HL-60/S4 treated with phorbol 12-myristate 13-acetate at 8.2 ng/mL for 4 days and 3 days (cell line): Measurements from ENCODE around the gene RGS3.

ENCODE experiments used
- in situ Hi-C: fragments of 300-500 bp; cut with MboI; formaldehyde crosslinking; loops from 2 replicates; pipeline ENCODE4 v1.15.0; 2022; ENCODE audit warnings: low sequenced_read_pairs

The RGS3 gene

GRCh38 chr9:113612216-113612747 is 148.8 kb downstream of the RGS3 start:
- in situ Hi-C loops = no loop called here

- in situ Hi-C loops = no loop called here
Measured at GRCh38 chr9:113612828-113613227, 149.3 kb downstream of the RGS3 start.

- in situ Hi-C loops = no loop called here
Measured at GRCh38 chr9:113613815-113614413, 150.4 kb downstream of the RGS3 start.

DNA sequence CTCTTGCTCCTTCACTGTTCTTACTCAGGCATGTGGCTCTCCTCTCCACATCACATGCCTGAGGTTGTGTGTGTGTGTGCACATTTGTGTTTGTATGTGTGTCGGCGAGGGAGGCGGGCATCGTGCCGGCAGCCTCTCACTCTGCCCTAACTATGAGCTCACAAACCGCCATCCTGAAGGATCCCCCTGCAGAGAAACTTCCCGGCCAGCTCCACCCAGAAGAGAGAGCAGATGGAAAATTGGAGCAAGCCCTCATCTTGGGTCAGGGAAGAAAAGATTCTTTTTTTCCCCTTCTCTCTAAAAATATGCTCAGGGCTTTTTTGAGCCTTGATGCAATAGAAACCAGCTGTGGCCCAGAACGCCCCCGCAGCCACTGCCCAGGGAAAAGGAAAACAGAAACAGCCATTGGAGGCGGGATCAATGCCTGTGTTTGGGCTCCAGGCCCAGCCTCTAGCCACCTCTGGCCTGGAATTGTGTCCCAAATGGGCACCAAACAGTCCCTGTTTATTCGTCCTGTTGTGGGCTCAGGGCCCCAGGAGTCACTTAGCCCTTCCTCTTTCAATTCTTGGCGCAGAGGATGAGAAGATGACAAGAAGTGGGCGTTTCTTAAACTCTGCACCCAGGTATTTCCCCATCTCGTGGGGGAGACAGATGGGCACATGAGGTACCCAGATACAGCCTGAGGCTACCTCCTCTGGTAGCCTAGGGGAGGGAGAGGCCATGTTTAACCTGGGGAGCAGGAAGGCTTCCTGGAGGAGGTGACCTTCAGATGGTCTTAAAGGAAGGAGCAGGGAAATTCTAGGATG is 151.5 kb downstream of the RGS3 start:
- in situ Hi-C loops = no loop called here

- in situ Hi-C loops = no loop called here
Measured at GRCh38 chr9:113616116-113616515, 152.6 kb downstream of the RGS3 start.

DNA sequence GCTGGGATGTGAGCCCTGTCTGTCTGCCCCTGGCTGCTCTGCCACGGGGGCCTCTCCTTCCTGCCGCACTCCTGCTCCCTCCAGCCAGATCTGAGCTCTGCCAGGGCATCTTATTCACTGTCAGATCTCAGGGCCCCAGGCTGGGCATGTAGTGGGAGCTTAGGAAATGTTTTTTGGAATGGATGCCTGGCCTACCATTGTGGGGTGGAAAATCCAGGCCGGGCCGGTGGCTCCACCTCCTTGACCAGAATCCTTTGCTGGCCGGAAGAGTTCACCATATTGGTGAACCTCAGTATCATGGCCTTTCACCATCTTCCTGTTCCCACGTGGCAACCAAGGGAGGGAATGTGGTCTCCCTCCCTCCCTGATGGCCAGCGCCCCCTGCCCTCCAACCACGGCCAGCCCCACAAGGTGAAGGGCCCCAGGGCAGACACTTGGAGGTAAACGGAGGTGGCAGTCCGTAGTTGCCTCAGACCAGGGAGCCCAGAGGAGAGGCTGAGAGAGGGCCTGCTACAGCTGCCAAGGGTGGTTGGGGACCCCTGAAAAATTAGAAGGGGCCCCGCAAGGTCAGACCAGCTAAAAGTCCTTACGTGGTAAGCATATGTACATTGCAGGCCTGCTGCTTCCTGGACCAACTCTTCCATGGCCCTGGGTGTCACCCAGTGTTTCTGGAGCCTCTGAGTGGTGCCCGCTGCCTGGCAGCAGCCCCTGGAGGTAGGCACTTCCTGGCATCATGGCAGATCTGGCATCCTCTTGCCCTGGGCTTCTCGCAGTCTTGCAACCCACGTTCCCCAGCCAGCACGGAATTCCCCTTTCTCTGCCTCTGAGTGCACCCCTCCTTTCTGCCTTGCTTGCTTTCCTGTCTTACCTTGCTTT is 153.3 kb downstream of the RGS3 start:
- in situ Hi-C loops = no loop called here

DNA sequence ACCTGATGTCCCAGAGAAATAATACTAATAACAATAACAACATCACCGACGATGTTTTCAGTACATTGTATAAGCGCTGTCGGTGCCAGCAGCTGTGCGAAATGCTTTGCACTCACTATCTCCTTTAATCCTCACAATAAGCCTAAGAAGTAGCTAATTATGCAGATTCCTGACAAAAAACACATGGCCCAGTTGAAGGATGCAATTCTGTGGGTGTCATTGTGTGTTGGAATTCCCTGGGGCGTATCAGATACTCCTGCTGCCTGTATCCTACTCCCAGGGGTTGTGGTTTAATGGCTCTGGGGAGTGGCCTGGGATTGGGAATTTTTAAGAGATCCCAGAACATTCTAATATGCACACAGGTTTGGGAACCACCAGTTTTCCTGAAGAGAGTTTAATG is 154.0 kb downstream of the RGS3 start:
- in situ Hi-C loops = no loop called here

DNA sequence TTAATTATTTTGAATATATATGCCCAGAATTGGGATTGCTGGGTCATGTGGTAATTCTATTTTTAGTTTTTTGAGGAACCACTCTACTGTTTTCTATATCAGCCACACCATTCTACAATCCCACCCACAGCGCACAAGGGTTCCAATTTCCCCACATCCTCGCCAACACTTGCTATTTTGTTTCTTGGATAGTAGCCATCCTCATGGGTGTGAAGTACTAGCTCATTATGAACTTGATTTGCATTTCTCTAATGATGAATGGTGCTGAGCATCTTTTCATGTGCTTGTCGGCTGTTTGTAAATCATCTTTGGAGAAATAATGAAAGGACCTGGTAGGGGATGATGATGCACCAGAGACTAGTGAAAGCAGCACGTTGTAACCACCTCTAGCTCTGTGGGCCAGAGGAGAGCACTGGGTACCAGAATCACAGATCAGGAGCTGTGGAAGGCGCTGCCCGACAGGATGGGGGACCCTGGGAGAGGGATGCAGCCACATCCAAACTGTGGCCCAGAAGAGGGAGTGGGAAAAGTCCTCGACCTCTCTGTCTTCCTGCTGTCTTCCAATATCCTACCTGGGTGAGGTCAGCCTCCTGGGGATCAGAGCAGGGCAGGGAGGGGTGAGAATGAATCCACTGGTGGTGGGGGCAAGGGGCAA is 155.4 kb downstream of the RGS3 start:
- in situ Hi-C loops = no loop called here

GRCh38 chr9:113619491-113620376 is 156.2 kb downstream of the RGS3 start:
- in situ Hi-C loops = no loop called here

GRCh38 chr9:113620377-113621161 is 157.0 kb downstream of the RGS3 start:
- in situ Hi-C loops = no loop called here

DNA sequence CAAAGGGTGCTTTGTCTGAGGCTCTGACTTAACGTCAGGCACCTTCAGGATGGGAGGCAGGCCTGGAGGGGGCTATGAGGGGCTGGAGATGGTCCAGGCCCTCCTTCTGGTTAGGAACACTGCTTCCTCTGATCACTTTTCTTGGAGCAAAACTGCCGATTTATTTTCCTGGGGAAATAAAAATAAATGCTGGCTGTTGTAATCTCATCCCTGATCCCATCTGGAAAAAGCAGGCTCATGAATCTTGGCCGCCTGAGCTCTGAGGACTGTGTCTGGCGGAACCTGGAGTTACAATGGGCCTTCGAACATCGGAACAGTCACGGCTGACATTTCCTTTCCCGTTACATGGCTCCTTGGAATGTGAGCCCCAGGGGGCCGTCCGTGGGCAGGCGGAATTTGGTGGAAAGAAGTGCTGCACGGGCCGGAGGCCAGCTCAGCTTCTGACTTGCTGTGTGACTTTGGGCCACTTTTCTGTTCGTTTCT is 157.8 kb downstream of the RGS3 start:
- in situ Hi-C loops = no loop called here

DNA sequence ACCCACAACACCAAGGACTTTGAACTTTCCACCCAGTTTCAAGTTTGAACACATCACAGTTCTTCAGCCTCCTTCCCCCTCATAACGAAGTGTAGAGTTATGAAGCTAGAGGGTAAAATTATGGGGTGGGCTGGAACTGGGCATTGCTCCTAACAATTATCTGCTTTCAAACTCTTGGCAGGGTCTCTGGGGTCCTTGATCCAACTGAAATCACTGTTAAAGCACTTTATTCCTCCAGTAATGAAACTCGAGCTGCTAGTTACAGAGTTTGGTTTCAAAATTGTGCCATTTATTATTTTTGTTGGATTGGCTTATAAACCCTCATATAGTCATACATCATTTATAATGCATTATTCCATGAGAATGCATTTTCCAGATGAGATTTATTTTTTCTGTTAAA is 158.5 kb downstream of the RGS3 start:
- in situ Hi-C loops = no loop called here

DNA sequence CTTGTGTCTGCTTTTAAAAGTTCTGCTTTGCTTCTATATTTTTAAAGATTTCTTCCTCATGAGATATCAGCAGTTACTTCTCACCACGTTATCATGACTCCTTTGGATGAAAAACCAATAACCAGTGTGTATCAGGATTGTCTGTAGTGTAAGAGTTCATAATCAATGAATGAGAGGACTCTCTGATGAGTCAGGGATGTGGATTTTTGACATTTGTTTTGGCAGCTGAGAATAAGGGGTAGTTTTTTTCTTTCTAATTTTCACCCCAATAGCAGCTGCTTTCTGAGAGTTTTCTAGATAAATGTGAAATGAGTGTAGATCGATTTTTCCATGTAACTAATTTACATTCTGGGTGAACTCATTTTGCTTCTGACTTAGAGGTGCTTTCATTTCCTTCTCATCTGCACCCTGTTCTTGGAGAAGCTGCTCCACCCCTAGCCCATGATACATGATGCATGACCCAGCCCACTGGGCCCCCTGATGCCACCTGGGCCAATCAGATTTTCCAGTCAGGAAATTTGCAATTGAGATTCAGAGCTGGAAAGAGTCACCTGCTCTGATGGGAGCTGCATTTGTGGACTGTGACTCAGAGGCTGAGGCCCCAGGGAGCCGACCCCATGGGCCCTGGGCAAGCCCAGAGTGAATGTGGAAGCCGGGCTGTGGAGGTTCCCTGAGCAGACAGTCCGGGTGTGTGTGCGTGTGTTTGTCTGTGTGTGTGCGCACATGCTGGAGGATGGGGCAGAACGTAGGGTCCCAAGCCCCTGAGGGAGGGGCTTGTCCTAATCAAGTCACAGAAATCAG is 159.3 kb downstream of the RGS3 start:
- in situ Hi-C loops = no loop called here

DNA sequence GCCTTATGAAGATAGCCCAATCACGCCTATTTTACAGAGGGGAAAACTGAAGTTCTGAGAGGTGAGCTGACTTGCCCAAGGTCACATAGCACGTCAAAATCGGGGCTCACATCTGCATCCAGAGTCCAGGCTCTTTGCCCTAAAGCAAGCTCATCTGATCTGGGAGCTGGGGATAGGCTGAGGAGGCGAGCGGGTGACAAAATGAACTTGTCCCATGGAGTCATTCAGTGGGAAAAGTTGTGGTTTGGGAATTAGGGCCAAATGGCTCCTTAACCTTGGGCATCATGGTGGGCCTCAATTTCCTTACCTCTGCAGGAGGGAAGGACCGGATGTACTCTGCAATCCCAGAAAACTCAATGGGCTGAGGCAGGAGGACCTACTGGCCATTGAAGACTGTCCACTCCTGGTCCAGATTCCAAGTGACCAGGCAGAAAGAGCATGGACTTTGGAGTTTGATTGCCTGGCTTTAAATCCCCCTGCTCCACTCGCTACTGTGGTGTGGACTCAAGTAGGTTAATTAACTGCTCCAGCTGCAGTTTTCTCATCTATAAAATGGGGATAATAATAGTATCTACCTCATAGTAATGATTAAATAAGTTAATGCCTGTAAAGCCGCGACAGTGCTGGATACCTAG is 160.4 kb downstream of the RGS3 start:
- in situ Hi-C loops = no loop called here

DNA sequence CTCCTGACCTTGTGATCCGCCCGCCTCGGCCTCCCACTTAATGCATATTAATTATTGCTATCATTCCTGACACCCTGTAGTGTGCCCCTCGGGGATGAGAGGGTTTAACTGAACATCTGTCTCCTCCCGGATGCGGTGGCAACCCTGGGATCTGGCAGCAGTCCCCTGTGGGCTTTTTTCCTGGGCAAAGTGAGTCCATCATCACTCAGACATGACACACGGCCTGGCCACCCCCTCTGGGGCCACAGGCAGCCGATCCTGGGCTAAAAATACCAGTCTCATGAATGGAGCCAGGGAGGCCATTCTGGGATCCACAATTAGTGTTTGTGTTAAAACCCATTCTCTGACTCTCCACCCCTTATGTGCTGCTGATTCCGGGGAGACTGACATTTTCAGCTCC is 161.2 kb downstream of the RGS3 start:
- in situ Hi-C loops = no loop called here

GRCh38 chr9:113625486-113625885 is 162.0 kb downstream of the RGS3 start:
- in situ Hi-C loops = no loop called here

DNA sequence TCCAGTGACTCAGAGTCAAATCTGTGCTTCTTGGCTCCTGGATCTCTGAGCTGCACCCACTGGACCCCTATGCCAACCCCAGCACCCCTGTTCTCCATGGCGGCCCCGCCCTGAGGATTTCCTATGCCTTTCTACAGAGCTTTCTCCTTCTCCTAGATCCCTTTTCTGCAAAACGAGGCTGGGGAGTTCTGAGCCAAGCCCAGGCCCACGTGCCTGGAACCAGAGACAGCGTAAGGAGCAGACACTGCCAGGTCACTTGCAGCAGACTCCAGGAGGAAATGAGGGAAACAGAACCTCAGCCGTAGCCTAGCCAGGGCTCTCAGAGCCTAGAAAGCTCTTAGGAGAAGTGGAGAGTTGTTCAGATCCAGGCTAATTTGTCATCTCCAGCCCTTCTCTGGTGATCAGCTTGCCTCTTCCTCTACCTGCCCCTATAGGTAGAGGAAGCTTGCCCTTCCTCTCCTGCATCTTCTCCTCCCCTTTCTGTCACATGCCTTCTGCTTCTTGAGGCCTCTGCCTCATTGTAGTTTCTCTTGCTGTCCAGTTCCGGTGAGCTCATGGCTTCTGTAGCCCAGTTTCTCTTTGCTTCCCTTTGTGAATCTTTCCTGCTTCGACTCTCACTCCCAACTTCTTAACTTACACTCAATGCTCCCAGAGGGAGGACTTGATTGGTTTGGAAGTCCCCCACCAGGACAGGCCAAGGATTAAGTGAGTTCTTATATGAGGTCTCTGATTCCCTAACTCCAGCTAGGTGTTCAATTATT is 163.4 kb downstream of the RGS3 start:
- in situ Hi-C loops = no loop called here
